ENCODE results near the gene PCDHA4. TPM values are rescaled to one million over a fixed set of nuclear protein-coding genes. Genes with fewer than 3 reads are reported as not detected.

Gene PCDHA4
- total RNA-seq, 1 experiment from 2014 or later: not detected

GRCh38 chr5:140857177-140857986, 50.5 kb downstream of the PCDHA4 start:
- Histone ChIP-seq H3K4me1 (ENCODE audit: control insufficient read depth in 1 of 2, insufficient read depth in 2 of 2, low read length in 2 of 2) (no peaks in the 10 kb centered on the region), H3K4me2 (ENCODE audit: low read length) (no peak overlapping the region), H3K9me2 (ENCODE audit: insufficient read depth) (no peaks in the 10 kb centered on the region), H3K79me2 (ENCODE audit: insufficient read depth, low read length) (no peaks in the 10 kb centered on the region), H3K27me3 (ENCODE audit: insufficient read depth, low read length) (no peaks in the 10 kb centered on the region), H2AFZ (ENCODE audit: low read depth, low read length, poor library complexity, severe bottlenecking) (no peak overlapping the region), H4K20me1 (ENCODE audit: insufficient read depth) (no peaks in the 10 kb centered on the region), H3K4me3 (replicated peaks in 1 of 2; ENCODE audit: low read depth in 1 of 2, low read length in 2 of 2) (no peak overlapping the region), H3K9me3 (ENCODE audit: control insufficient read depth in 1 of 2, insufficient read depth in 1 of 2, low read depth in 1 of 2, low read length in 2 of 2) (no peaks in the 10 kb centered on the region; a peak in 1 of 4 replicates), H3K27ac (ENCODE audit: low read depth, low read length) (no peak overlapping the region), H3K36me3 (ENCODE audit: control insufficient read depth in 1 of 2, insufficient read depth in 2 of 2, low read length in 2 of 2) (no peaks in the 10 kb centered on the region), H3K9ac (ENCODE audit: low read length) (no peak overlapping the region)
- intact Hi-C loops (cut with micrococcal nuclease): loop anchor here (10.0 kb wide), 1 partner anchor 707 kb away; no protein-coding TSS in a partner anchor
- no peak for DNase-seq (ENCODE audit: low read depth, low spot score)
- ChIA-PET CTCF (no interaction called here), POLR2A (no interaction called here), RAD21 (ENCODE audit: low non-redundant PET in 1 of 2, low total read pairs in 2 of 2, uncharacterized antibody in 2 of 2, unreplicated experiment in 2 of 2) (no interaction called here)
- TF ChIP-seq RAD21 (IDR thresholded peaks at IDR 0.05; ENCODE audit: low read depth): no peak
- no peak for TF ChIP-seq YY1 (IDR thresholded peaks at IDR 0.05; ENCODE audit: extremely low read depth, insufficient replicate concordance, low read depth, low read length)
- no peak for TF ChIP-seq CBX3 (IDR thresholded peaks at IDR 0.05; ENCODE audit: low read depth)
- BruUV-seq (replicated peaks): no TSS peak
- ATAC-seq: no peak

- no peak for ATAC-seq
- no peaks in the 10 kb centered on the region for H3K9me2 ChIP-seq (ENCODE audit: insufficient read depth)
- H3K9me3 ChIP-seq (ENCODE audit: control insufficient read depth in 1 of 2, insufficient read depth in 1 of 2, low read depth in 1 of 2, low read length in 2 of 2): no peaks in the 10 kb centered on the region; a peak in 1 of 4 replicates
- H3K27ac ChIP-seq (ENCODE audit: low read depth, low read length): no peak overlapping the region
- POLR2A ChIA-PET: no interaction called here
- DNase-seq (ENCODE audit: low read depth, low spot score): no peak
- H4K20me1 ChIP-seq (ENCODE audit: insufficient read depth): no peaks in the 10 kb centered on the region
- CTCF ChIA-PET: no interaction called here
- intact Hi-C loops (cut with micrococcal nuclease): loop anchor here (10.0 kb wide), 1 partner anchor 707 kb away; no protein-coding TSS in a partner anchor
- no peak overlapping the region for H3K4me3 ChIP-seq (replicated peaks in 1 of 2; ENCODE audit: low read depth in 1 of 2, low read length in 2 of 2)
- no peaks in the 10 kb centered on the region for H3K4me1 ChIP-seq (ENCODE audit: control insufficient read depth in 1 of 2, insufficient read depth in 2 of 2, low read length in 2 of 2)
- no peak overlapping the region for H3K9ac ChIP-seq (ENCODE audit: low read length)
- no peak overlapping the region for H2AFZ ChIP-seq (ENCODE audit: low read depth, low read length, poor library complexity, severe bottlenecking)
- RAD21 ChIA-PET (ENCODE audit: low non-redundant PET in 1 of 2, low total read pairs in 2 of 2, uncharacterized antibody in 2 of 2, unreplicated experiment in 2 of 2): no interaction called here
- no peaks in the 10 kb centered on the region for H3K36me3 ChIP-seq (ENCODE audit: control insufficient read depth in 1 of 2, insufficient read depth in 2 of 2, low read length in 2 of 2)
- H3K4me2 ChIP-seq (ENCODE audit: low read length): no peak overlapping the region
- BruUV-seq (replicated peaks): no TSS peak
- TF ChIP-seq, protein P1, sequence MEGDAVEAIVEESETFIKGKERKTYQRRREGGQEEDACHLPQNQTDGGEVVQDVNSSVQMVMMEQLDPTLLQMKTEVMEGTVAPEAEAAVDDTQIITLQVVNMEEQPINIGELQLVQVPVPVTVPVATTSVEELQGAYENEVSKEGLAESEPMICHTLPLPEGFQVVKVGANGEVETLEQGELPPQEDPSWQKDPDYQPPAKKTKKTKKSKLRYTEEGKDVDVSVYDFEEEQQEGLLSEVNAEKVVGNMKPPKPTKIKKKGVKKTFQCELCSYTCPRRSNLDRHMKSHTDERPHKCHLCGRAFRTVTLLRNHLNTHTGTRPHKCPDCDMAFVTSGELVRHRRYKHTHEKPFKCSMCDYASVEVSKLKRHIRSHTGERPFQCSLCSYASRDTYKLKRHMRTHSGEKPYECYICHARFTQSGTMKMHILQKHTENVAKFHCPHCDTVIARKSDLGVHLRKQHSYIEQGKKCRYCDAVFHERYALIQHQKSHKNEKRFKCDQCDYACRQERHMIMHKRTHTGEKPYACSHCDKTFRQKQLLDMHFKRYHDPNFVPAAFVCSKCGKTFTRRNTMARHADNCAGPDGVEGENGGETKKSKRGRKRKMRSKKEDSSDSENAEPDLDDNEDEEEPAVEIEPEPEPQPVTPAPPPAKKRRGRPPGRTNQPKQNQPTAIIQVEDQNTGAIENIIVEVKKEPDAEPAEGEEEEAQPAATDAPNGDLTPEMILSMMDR (IDR thresholded peaks at IDR 0.05 in 2 of 3, conservative IDR thresholded peaks at IDR 0.05 in 1 of 3; ENCODE audit: borderline replicate concordance in 1 of 3, insufficient read depth in 1 of 3, low read depth in 2 of 3, low read length in 2 of 3): no peak
- TF ChIP-seq RAD21 (IDR thresholded peaks at IDR 0.05; ENCODE audit: low read depth) (no peak), YY1 (IDR thresholded peaks at IDR 0.05; ENCODE audit: extremely low read depth, insufficient replicate concordance, low read depth, low read length) (no peak), ZFX (IDR thresholded peaks at IDR 0.05) (no peak), EZH2phosphoT487 (IDR thresholded peaks at IDR 0.05; ENCODE audit: borderline replicate concordance) (no peak), SRF (IDR thresholded peaks at IDR 0.05; ENCODE audit: low read depth) (no peak), EZH2 (IDR thresholded peaks at IDR 0.05) (no peak), POLR2A (IDR thresholded peaks at IDR 0.05; ENCODE audit: borderline replicate concordance, extremely low read depth, insufficient read depth, insufficient read length) (no peak)
- TF ChIP-seq, protein P2, sequence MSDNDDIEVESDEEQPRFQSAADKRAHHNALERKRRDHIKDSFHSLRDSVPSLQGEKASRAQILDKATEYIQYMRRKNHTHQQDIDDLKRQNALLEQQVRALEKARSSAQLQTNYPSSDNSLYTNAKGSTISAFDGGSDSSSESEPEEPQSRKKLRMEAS (IDR thresholded peaks at IDR 0.05): no peak
- no peaks in the 10 kb centered on the region for H3K27me3 ChIP-seq (ENCODE audit: insufficient read depth, low read length)
- H3K79me2 ChIP-seq (ENCODE audit: insufficient read depth, low read length): no peaks in the 10 kb centered on the region
Observed at GRCh38 chr5:140857987-140858240, 51.0 kb downstream of the PCDHA4 start.

Measured in HCT116 (cell line).